ENCODE data around the gene HAL. TPM values are rescaled to one million over a fixed set of nuclear protein-coding genes. Genes with fewer than 3 reads are reported as not detected.

The HAL gene
- total and polyA plus RNA-seq, 2 of the 4 experiments (the other 2 are of a cell fraction) = under 0.01 to 0.02 TPM

GRCh38 chr12:95942101-95942523 is 54.0 kb downstream of the HAL start:
- peak overlapping the region; percentile 94 for H2AFZ ChIP-seq (replicated peaks; ENCODE audit: low read length, poor library complexity)
- no peak overlapping the region for H2AK5ac ChIP-seq (ENCODE audit: low read depth, low read length)
- H4K91ac ChIP-seq (ENCODE audit: insufficient read depth, low read depth, low read length) = no peak overlapping the region
- in situ Hi-C loops (cut with MboI; ENCODE audit: low sequenced_read_pairs) (no loop called here), intact Hi-C loops (cut with micrococcal nuclease) (no loop called here), dilution Hi-C loops (cut with HindIII; ENCODE audit: low sequenced_read_pairs, unreplicated experiment) (no loop called here)
- no TSS peak for BruUV-seq (replicated peaks)
- CTCF ChIA-PET = interaction anchor here (1.7 kb wide), 1 partner anchor 24 kb away, joined by 5 read pairs; no protein-coding TSS in a partner anchor
- no peaks in the 10 kb centered on the region for H3K79me1 ChIP-seq (ENCODE audit: low read depth in 1 of 2, low read length in 2 of 2)
- H2BK120ac ChIP-seq (ENCODE audit: low read depth, low read length) = no peak overlapping the region
- ATAC-seq (ENCODE audit: low read depth) (no peak), DNase-seq (no peak)
- no peaks in the 10 kb centered on the region for H3K36me3 ChIP-seq (ENCODE audit: control insufficient read depth, insufficient read depth, low read length)
- peak overlapping the region; percentile 15 for H2AK9ac ChIP-seq (replicated peaks; ENCODE audit: low read depth, low read length, poor library complexity)
- H2BK5ac ChIP-seq (ENCODE audit: low read depth, low read length, poor library complexity, severe bottlenecking) = no peak overlapping the region
- H3K56ac ChIP-seq (ENCODE audit: extremely low read depth, insufficient read depth, low read length) = no peak overlapping the region
- no peak overlapping the region; the same call in 1 of the 2 replicates for H4K5ac ChIP-seq (ENCODE audit: low read depth, low read length)
- peaks cover 7% of the 10 kb centered on the region for H3K27me3 ChIP-seq (ENCODE audit: control insufficient read depth, insufficient read depth, low read length)
- peak overlapping the region; percentile 97 for H3K4me3 ChIP-seq (ENCODE audit: insufficient read depth, low read depth, low read length)
- no CpG with 5 or more reads among the region's 13 CpGs for WGBS, 2 experiments (ENCODE audit: extremely low coverage in 2 of 2, insufficient read length in 1 of 2)
- no peaks in the 10 kb centered on the region for H3K9me3 ChIP-seq (ENCODE audit: control insufficient read depth, insufficient read depth, low read length)
- H2BK15ac ChIP-seq (ENCODE audit: low read depth, low read length) = no peak overlapping the region
- peak overlapping the region; percentile 99 for H3K4me2 ChIP-seq (ENCODE audit: low read depth, low read length)
- H4K8ac ChIP-seq (ENCODE audit: low read depth in 2 of 2, low read length in 2 of 2) = peak overlapping the region; percentile 9 to 87; a peak in 2 of 4 replicates
- no peak overlapping the region for H3K23ac ChIP-seq (ENCODE audit: low read depth, low read length)
- no peaks in the 10 kb centered on the region for H4K20me1 ChIP-seq (ENCODE audit: insufficient read depth, low read length)
- H3K9ac ChIP-seq (ENCODE audit: low read depth, low read length) = peak overlapping the region; percentile 67; the same call in 1 of the 2 replicates
- TF ChIP-seq FOS (IDR thresholded peaks at IDR 0.05; ENCODE audit: low read depth, low read length) (no peak), CEBPB (IDR thresholded peaks at IDR 0.05; ENCODE audit: low read depth, low read length) (no peak), BHLHE40 (IDR thresholded peaks at IDR 0.05; ENCODE audit: low read depth, low read length) (no peak), POLR2A (IDR thresholded peaks at IDR 0.05; ENCODE audit: low read depth, low read length) (no peak), MAZ (IDR thresholded peaks at IDR 0.05; ENCODE audit: borderline replicate concordance, low read depth, low read length) (no peak), SMC3 (IDR thresholded peaks at IDR 0.05; ENCODE audit: low read depth, low read length) (no peak), RAD21 (IDR thresholded peaks at IDR 0.05; ENCODE audit: low read length) (no peak), NFE2L2 (IDR thresholded peaks at IDR 0.05; ENCODE audit: low read depth, low read length) (no peak), RCOR1 (IDR thresholded peaks at IDR 0.05; ENCODE audit: insufficient replicate concordance, low read length) (no peak)
- TF ChIP-seq, protein P1, sequence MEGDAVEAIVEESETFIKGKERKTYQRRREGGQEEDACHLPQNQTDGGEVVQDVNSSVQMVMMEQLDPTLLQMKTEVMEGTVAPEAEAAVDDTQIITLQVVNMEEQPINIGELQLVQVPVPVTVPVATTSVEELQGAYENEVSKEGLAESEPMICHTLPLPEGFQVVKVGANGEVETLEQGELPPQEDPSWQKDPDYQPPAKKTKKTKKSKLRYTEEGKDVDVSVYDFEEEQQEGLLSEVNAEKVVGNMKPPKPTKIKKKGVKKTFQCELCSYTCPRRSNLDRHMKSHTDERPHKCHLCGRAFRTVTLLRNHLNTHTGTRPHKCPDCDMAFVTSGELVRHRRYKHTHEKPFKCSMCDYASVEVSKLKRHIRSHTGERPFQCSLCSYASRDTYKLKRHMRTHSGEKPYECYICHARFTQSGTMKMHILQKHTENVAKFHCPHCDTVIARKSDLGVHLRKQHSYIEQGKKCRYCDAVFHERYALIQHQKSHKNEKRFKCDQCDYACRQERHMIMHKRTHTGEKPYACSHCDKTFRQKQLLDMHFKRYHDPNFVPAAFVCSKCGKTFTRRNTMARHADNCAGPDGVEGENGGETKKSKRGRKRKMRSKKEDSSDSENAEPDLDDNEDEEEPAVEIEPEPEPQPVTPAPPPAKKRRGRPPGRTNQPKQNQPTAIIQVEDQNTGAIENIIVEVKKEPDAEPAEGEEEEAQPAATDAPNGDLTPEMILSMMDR (conservative IDR thresholded peaks at IDR 0.05; ENCODE audit: low read depth, low read length) = no peak
- TF ChIP-seq, protein P2, sequence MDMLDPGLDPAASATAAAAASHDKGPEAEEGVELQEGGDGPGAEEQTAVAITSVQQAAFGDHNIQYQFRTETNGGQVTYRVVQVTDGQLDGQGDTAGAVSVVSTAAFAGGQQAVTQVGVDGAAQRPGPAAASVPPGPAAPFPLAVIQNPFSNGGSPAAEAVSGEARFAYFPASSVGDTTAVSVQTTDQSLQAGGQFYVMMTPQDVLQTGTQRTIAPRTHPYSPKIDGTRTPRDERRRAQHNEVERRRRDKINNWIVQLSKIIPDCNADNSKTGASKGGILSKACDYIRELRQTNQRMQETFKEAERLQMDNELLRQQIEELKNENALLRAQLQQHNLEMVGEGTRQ (IDR thresholded peaks at IDR 0.05; ENCODE audit: low read depth, low read length) = no peak
- no peak overlapping the region for H2BK20ac ChIP-seq (ENCODE audit: low read depth, low read length)
- H3K4ac ChIP-seq (ENCODE audit: low read depth, low read length) = 0 out of 2 replicates have a peak overlapping the region, but pooled peaks have one; percentile 20
- no peak overlapping the region; the same call in 1 of the 2 replicates for H3K27ac ChIP-seq (ENCODE audit: insufficient read depth, low read length)
- H3K14ac ChIP-seq (replicated peaks; ENCODE audit: low read depth, low read length) = no peak overlapping the region
- H3K9me1 ChIP-seq (ENCODE audit: insufficient read depth, low read length) = no peaks in the 10 kb centered on the region
- H3K18ac ChIP-seq (ENCODE audit: low read depth, low read length) = no peak overlapping the region
- POLR2A ChIA-PET (ENCODE audit: unreplicated experiment) = no interaction called here
- peaks cover 2% of the 10 kb centered on the region; the same call in 1 of the 2 replicates for H3K4me1 ChIP-seq (ENCODE audit: control insufficient read depth, insufficient read depth, low read length)
